DOHH2 (cell line): ENCODE measurements around the gene RBM3.

Experiments used
- EZH2phosphoT487 ChIP-seq: fragments of 200-600 bp; sonication (generic); IDR thresholded peaks from 2 replicates; pipeline ENCODE4 v1.6.1; 2017; ENCODE audit warnings: borderline replicate concordance, mild to moderate bottlenecking, antibody characterized with exemption, low read length, moderate library complexity, mixed read lengths
- TF ChIP-seq, protein P1 (sequence below): fragments of 200-600 bp; sonication (generic); IDR thresholded peaks from one replicate; pipeline ENCODE4 v1.5.1; 2014; ENCODE audit warnings: antibody characterized with exemption, mild to moderate bottlenecking, low read depth, low read length; ENCODE audit not compliant: poor library complexity, severe bottlenecking

DNA sequence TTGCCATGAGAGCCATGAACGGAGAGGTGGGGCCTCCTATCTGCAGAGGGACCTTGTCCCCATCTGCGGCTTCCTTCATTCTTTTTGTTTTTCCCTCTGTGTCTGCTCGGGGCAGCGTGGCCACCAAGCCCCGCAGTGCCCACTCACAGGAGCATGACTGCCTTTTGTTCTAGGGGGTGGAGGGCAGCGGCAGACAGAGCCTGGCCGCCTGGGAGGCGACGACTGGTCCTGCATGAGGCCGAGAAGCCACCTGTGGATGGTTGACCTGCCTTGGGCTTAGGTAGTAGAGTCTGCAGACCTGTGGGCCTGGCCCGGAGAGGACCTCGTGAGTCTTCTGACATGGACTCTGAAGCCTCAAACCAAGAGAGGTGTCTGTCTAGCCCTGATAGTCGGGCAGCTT lies 1.4 kb downstream of the RBM3 start:
- TF ChIP-seq, protein P1, sequence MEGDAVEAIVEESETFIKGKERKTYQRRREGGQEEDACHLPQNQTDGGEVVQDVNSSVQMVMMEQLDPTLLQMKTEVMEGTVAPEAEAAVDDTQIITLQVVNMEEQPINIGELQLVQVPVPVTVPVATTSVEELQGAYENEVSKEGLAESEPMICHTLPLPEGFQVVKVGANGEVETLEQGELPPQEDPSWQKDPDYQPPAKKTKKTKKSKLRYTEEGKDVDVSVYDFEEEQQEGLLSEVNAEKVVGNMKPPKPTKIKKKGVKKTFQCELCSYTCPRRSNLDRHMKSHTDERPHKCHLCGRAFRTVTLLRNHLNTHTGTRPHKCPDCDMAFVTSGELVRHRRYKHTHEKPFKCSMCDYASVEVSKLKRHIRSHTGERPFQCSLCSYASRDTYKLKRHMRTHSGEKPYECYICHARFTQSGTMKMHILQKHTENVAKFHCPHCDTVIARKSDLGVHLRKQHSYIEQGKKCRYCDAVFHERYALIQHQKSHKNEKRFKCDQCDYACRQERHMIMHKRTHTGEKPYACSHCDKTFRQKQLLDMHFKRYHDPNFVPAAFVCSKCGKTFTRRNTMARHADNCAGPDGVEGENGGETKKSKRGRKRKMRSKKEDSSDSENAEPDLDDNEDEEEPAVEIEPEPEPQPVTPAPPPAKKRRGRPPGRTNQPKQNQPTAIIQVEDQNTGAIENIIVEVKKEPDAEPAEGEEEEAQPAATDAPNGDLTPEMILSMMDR, result no peak
- no peak for TF ChIP-seq EZH2phosphoT487
